Esophagus mucosa (tissue), 1 donor: ENCODE data around the gene RASGRP1. TPM values are rescaled to one million over a fixed set of nuclear protein-coding genes. Genes with fewer than 3 reads are reported as not detected.
A peak's percentile ranks its signal among the peaks of the same experiment; 100 is the strongest.

ENCODE experiments used
- ATAC-seq: fragments of 200-7000 bp; cut with Tn5 transposase; one replicate; pipeline ENCODE4 v1.9.1; 2020
- total RNA-seq: library from RNA; stranded (reverse); gene quantifications from one replicate; pipeline ENCODE4 v1.2.4, GENCODE V29; 2023
- donor health status: DM: yes; HTN: yes; CAD: no.

Gene RASGRP1
- total RNA-seq, 1 donor from 2014 or later: 21.2 TPM

DNA sequence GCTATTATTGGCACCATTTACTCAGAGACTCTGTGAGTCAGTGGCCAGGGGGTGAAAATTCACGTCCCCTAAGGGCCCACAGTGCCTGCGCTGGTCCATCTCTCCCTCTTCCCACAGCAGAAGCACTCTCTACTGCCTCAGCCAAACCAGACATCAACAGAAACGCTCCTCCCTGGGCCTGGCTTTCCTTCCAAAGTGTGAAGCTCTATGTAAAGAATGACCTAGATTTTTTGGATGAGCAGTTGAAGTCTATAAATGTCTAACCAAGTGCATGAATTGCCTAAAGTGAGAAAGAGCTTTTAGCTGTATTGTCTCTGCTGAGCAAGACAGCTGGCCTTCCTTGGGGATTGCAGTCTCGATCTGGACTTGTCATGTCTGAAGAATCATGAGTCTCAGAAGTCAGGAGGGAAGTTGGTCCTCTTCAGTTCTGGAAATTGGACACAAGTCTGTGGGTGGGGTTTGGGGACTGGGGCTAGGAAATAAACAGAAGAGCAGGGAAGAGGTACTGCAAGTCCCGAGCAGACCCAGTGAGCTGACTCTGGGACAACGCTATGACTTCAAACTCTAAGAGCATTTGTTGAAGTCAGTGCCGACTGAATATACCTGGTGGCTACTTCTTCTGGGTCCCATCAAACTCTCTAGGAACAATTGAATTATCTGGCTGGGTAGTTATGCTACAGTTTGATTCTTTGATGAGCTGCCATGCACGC, 29.0 kb downstream of the RASGRP1 start:
- no peak for ATAC-seq

DNA sequence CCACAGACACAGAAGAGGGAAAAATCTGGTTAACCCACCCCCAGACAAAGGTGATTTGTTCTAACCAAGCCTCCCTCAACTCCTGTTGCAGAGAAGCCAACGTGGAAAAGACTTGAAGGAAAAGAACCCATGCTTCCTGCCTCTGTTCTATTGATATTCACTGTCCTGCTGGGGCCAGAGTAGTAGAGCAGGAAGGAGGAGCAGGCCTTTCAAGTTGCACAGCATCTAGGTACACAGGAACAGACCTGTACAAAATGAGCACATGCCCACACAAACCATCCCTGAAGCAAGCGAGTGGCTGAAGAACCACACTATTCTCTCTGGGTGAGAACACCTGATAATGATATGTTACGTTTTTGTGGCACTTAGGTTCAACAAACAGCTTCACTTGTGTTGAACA, 29.9 kb downstream of the RASGRP1 start:
- ATAC-seq: peak; percentile 81

DNA sequence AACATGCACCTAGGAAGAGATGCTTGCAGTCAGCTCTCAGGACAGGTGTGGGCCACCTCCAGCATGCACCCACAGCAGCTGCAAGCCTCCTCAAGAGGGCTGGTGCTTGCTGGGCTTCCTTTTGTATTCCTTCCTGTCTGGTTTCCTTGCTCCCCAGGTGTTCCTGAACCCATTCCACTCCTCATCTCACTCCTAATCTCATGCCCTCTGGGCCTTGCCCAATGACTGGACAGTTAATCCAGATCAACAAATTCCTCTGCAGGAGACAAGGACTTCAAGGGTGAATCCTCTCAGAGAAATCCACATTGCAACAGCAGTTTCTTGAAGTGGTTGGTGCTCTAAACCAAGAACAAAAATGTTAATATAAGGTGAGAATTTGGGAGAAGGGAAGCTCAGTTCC, 30.7 kb downstream of the RASGRP1 start:
- ATAC-seq: no peak

DNA sequence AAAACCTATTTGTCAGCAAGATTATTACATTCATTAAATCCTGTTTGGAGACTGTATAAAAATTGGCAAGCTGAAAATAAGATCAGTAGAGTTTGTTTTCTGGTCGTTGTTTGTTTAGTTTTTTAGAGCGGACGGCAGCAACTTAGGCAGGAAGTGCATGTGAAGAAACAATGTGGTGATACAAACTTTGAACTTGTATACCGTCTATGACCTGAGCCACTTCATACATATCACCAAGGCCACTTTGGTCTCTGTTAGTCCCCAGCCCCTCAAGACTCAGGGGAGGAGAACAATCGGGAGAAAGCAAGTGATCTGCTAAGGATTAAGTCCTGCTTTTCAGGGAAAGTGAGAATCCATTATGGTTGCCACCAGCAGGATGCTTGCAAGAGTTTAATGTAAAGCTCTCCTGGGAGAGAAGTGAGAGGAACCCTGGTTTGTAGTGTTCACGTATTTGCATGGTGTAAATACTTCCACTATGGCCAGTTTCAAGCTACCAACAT, 31.1 kb downstream of the RASGRP1 start:
- no peak for ATAC-seq

DNA sequence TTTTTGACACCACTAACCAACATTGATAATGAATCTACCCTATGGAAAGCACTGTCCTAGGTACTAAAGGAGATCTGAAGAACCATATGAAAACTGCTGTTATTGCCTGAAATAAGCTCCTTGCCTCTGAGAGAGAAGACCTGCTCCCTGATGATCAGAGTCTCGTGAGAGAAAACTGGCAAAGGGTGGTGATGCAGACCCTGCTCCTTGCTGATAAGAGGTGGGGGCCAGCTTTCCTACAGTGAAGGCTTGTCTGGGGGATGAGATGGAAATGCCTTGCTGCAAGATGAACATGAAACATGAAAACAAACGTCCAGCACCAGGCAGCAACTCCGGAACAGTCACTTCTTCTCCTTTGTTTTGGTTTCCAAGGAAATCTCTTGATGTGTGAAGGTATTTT, 31.9 kb downstream of the RASGRP1 start:
- ATAC-seq: no peak

DNA sequence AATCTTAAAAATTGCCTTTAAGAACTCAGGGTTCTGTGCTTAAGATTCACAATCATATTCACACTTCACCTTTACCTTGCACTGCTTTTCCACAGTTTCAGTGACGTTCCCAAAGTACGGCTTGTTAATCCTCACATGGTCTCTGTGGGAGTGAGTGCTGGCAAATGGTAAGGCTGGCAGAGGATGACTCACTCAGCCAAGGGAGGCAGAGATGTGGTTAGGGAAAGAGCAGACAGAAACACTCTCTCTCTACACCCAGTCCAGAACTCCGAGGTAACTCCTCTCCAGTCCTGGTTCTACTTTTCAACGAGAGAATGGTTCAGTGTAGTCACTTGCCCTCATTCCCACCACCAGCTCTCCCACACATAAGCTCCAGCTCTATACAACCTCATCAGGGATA, 33.1 kb downstream of the RASGRP1 start:
- peak; percentile 85 for ATAC-seq

DNA sequence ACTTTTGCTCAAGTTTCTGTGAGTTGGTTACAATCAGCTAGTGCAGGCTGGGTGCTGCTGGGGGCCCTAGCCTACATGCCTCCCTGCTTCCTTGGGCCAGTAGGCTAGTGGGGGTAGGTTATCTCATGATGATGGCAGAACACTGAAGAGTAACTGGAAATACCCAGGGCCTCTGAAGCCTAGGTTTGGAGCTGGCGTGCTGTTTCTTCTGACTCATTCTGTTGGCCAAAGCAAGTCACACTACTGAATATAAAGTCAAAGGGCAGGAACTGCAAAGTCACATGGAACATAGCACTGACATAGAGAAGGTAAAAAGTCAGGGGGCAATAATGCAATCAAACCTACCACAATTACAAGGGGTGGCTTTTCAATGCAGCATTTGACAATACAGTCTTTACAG, 34.5 kb downstream of the RASGRP1 start:
- no peak for ATAC-seq

DNA sequence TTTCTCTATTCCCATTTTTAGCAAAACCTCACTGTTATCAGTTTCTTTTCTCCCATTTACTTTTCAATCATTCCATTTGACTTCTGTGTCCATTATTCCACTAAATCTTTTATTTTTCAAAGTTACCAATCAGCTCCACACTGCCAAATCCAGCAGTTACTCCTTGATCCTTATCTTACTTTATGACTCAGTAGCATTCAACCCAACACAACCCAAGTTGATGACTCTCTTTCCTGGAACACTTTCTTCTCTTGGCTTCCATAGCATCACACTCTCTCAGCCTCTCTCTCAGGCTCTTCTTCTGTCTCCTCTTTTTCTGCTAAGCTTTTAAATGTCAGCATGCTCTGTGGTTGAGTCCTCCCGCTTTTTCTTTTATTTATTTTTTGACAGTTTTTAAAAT, 36.3 kb downstream of the RASGRP1 start:
- ATAC-seq: no peak

DNA sequence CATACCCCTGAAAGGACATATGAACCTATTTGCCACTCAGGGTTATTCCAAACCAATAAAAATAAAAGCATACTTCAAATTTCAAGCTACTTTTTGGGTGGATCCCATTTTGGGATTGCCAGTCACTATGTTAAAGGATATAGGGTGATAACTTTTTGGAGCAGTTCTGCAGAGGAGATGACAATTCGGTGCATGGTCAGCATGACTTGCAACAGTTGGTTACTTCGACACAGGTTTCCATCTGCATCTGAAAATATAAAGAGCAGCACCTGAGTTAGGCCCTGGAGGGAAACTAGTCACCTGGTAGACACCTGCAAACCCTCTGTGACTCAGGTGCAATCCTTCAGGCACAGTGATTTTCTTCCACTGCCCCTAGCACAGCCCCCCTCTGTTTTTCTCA, 38.5 kb downstream of the RASGRP1 start:
- ATAC-seq: no peak

DNA sequence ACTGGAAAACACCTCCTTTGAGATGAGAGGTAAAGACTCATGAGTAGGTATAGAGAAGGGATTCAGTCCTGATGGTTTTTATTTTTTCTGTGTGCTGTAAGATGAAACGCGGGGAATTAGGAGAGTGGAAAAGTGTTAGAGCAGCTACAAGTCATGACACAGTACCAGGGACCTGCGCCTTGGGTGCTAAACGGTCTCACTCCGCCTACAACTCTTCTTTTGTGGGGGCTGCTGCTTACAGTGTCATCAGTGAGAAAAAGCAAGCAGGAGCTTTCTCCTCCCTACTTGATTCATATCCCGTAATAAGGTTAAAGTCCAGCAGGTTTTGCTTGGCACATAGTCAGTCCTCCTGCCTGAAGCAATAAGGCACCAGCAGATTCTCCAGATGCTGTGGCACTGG, 39.1 kb downstream of the RASGRP1 start:
- ATAC-seq: no peak

DNA sequence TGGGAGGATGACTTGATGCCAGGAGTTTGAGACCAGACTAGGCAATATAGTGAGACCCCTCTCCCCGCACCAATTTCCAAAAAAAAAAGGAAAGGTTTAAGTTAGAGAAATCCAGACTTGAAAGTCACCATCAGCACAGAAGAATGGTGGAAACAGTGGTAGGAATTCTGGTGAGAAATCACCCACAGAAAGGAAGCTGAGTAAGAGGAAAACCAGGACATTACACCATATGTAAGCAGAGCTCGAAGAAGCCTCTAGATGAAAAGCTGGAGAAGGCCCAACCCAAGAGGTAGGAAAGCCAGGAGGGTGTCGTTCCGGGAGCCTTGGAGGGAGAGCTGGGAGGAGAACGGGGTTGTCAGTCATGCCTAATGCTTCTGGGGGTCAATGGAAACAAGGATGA, 40.5 kb downstream of the RASGRP1 start:
- ATAC-seq: no peak

DNA sequence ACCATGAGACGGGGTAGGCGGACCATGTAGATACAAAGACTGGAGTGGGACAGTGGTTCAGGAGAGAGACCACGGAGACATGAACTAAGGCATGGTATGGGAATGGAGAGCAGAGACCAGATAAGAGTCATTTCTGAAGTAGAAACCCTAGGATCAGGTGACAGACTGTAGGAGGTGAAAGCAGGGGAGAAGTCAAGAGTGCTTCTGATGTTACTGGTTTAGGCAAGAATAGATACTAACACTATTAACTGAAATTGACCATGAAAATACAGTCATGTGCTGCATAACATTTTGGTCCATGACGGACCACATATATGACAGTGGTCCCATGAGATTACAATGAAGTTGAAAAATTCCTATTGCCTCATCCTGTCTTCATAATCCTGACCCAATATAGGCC, 41.7 kb downstream of the RASGRP1 start:
- ATAC-seq: no peak

DNA sequence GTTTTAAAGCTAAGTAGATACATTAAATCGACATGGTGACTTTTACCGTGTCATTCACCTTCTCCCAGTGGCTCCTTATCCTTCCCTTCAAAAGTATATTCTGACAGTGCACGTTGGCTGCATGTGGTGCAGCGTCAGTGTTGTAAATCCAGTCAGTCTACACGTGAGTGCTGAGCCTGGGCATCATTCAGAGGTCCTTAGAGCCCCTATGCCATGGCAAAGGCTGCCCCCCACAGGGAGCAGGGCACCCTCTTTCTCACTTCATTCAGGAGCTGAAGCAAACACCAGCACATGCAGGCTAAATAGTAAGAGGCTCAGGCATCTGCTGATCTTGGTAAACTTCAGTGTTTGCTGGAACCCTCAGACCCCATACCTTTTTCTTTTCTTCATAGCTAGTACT, 43.3 kb downstream of the RASGRP1 start:
- no peak for ATAC-seq

DNA sequence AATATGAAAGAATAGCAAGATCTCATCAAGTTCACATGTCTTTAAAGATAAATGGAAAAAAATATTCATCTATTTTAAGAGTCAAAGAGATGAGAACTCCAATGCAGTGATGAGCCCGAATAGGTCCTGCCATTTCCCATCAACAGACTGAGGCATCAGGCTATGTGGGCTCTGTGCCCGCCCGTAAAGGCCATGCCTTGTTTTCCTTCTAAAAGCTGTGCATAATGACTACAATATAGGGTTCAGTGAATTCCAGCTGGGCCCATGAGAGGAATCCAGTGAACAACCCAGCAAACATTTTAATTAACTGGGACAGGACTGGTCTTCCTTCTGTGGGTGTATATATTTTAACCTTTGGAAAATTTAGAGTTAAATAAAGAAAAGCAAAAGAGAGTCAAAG, 44.6 kb downstream of the RASGRP1 start:
- ATAC-seq: no peak

DNA sequence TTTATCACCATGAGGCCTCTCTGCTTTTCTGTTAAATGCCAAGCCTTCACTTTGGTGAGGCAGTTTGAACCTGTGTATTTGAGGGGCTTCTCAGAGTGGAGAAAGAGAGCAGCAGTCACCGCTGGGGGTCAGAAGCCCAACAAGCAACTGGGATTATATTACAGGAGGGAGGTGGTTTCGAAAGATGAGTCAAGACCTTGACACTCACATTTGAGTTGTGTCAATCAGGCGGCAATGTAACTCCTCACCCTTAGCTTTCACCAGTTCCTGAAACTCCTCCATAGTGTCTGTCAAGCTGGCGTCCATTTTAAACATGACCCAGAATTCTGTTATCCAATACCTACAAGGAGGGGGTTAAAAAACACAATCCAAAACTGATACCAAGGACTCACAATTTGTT, 46.5 kb downstream of the RASGRP1 start:
- ATAC-seq: no peak

DNA sequence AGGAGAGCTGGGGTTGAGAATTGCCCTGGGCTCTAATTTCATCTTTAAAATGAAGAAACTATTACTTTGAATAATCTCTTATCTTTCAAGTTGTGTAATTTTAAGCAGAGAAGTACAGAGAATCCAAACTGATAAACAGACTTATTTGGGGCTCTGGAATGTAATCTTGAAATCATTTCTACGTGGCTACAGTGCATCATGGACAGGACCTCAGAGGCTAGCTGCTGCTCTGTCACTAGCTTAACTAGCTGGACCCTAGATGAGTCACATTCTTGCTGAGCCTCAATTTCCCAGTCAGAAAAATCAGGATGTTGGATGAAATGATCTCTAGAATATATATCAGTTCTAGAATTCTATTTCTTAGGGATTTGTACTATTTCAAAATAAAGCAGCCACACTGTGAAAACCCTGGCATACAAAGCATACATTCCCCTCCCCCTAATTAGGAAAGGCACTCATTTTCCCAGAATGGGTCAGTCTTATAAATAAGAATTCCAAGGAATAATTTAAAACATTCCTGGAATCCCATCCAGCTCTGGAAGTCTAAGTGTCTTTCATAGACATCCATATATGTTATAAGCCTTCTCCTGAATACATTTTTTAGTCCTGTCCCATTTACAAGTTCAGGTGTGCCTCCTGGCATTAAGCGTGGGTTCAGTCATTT, 47.2 kb downstream of the RASGRP1 start:
- ATAC-seq: no peak

DNA sequence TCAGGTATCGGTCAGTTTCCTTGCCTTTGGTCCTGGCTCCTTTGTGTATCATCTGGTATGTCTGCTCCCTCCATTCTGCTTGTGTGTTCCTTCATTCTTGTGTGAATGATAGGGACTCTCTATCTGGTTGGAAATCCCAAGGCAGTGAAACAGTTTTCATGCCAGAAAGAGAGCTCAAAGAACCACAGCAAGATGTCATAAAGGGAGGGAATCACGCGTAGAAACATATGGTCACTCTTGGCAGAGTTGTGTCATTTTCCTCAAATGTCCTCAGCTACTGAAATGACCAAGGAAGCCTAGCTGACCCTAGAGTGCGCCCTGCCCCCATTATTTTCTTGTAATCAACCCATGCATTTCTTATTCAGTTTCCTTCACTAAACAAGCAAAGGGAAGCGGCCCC, 48.0 kb downstream of the RASGRP1 start:
- ATAC-seq: no peak

DNA sequence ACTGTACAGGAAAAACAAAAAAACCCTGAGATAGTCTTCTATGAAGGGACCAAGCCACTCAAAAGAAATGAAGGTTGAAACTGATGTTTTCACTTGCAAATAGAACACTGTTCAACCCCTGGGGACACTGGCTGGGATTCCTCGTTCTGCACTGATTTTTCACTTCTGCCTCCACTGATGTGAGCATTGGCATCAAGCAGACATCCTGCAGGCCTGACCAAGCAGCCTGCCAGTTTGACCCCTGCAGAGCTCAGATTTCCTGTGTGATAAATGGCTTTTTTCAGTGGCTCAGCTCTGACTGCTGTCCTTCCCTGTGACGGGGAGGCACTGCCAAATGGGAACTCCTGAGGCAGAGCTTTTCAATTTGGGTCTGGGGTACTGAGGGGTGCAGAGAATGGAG, 50.0 kb downstream of the RASGRP1 start:
- ATAC-seq: no peak

DNA sequence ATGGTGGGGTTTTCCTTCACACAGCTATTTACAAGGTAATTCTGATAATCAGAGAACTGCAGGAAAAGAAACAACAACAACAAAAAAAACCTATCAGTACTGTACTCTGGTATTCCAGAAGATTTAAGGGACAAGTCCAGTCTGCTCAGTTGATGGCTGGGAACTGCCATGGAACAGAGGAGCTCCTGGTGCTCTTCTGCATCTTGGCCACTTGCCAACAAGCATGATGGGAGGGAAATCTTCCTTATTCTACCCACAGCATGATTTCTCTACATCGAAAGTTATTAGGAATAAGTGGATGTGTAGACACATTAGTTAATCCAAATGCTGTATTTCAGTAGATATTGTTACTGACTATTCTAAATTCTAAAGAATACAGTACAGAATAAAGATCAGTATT, 51.7 kb downstream of the RASGRP1 start:
- no peak for ATAC-seq

DNA sequence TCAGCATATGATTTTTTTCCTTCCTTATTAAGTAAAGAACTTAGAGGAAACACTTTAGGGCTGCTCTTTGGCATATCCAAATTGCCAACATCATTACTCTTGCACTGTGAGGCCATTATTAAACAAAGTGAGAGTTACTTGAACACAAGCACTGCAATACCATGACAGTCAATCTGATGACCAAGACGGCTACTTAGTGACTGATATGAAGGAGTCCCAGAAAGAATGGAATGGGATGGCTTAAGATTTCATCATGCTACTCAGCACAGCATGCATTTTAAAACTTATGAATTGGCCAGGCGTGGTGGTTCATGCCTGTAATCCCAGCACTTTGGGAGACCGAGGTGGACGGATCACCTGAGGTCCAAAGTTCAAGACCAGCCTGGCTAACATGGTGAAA, 55.5 kb downstream of the RASGRP1 start:
- no peak for ATAC-seq

DNA sequence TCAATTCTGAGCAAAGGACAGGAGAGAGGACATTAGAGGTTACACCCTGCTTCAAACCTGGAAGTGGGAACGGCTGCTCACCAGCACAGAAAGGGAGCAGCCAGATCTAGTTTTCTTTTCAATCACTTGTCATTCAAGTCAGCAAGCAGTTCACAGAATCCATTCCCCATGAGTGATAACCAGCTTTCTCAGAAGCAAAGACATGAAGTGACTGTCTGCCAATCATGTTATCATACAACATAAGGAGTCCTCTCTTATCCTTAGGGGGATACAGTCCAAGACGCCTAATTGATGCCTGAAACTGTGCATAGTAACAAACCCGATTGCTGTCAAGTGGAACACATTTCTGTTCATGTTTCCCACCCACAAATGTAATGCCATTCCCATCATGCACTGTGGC, 56.0 kb downstream of the RASGRP1 start:
- ATAC-seq: no peak

DNA sequence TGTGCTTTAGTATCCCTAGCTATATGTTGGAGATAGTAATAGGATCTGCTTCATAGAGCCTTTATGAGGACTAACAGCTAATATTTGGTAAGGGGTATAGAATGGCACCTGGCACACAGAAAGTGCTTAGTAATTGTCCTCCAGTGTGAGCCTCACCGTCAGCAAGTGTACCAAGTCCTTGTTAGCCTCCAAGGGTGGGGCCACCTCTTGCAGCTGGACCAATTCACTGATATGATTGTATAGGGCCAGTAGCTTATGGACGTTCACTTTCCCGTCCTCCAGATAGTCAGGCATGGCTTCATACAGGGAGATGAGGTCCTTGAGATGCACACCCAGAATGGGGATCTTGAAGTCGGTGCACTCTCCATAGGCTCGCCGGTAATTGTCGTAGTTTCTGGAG, 57.0 kb downstream of the RASGRP1 start:
- peak; percentile 14 for ATAC-seq

DNA sequence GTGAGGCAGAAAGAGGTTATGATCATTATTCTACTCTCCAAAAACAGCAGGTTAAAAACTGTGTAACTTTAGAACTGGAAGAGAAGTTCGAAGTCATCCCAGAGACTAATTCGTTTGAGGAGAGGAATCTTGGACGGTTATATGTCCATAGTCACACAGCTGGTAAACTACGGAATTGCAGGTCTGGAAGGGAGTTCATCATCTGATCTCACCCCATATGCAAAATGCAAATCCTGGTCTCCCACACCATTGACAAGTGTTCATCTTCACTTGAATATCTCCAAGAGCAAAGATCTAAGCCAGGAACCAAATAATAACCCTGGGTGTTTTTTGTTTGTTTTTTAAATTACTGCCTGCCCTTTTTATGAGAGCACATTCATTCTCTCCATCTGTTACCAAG, 57.6 kb downstream of the RASGRP1 start:
- ATAC-seq: no peak

DNA sequence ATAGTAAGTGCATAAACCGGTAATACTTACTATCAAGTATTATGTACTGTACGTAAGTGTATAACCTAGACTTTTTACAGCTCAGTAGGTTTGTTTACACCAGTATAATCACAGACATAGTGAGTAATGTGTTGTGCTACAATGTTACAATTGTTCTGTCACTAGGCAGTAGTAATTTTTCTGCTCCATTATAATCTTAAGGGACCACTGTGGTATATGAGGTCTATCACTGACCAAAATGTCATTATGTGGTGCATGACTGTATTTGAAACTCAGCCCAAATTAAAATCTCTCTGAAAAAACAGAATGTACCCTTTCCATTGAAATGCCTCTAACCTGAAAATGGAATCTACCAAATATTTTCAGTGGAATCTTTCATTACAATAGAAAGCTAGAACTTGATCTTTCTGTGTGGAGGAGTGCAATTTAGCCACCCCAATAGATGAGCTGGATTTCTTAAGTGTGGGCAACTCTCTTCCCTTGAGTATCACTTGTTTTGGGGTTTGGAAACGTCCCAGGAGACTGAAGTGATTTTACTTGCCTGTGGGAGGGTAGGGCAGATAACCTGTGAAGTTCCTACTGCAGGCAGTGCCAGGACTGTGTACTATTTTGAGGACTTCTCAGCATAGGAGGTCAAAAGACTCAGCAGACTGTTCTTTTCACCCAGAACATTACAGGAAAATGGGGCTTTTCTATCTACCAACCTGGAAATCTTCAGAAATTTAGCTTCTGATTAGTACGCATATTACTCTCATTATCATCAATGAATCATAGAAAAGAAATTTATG, 59.7 kb downstream of the RASGRP1 start:
- ATAC-seq: no peak
